NCI-H69 (cell line): ENCODE measurements around the gene SETD2.
"Not testable (repeated sequence)": the region's sequence is repeated elsewhere in the genome, so short reads cannot be mapped to it uniquely, and the experiment has no call there.

Experiments used
- DNase-seq: peaks from one replicate; lab custom pipeline; 2025; lab: John Stamatoyannopoulos, UW

Gene SETD2

DNA sequence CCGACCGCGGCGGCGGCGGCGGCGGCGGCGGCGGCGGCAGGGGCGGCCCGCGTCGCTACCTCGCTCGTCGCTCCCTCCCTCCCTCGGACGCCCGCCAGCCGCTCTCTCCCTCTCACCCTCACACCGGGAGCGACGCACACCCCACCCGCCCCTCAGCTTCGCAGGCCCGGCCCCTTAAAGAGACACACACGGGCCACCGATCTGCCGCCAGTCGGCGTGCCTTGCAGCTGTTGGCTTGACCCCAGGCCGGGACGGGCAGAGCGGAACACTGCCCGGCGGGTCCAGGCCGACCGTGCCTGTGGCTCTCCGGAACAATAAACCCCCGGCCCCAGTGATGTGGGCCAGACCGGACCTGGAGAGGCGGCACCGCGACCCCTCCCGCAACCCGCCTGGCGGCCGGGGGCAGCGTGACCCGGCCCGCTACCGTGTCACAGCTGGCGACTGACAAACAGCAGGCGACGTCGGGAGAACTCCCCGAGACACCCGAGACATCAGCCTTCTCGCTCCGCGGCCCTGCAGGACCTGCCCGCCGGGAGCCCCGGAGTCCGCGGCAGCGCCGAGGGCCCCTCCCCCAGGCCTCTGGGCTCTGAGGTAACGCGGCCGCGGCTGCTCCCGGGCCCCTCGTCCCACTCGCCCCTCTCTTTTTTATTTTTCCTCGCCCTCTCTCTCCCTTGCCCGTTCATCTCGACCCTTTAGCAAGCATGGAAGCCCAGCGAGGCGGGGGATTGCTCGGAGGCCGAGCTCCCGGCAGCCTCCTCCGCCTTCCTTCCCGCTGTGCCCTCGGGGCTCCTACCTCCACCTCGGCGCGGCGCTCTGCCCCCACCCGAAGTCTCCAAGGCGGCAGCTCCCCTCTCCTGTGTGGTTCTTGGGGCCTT lies at the start of gene SETD2:
SETD2 (minus strand) TSS at position 107 of the 875 bp plus-strand sequence. CDS start 189 bp downstream, outside the sequence.
- DNase-seq: peak; percentile 90

- DNase-seq: no peak
These were observed 47.0 kb upstream of the SETD2 start for GRCh38 chr3:47210863-47211405.

- DNase-seq: not testable (repeated sequence)
These were observed 42.1 kb upstream of the SETD2 start for GRCh38 chr3:47206022-47206421.

DNA sequence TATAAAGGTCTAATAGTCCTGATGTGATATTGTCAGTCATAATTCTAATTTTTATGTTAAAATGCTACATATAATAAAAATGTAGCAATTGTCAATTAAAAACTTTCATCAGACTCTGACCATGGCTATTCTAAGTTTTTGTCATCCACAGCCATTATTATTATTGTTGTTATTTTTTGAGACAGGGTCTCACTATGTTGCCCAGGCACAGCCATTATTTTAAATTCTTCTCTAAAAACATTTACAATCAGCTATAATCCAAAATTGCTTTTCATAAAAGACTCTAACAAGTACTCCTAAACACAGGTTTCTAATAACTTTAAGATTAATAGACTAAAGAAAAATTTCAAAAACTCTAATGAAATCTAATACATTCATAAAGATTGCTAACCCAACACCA lies 41.0 kb upstream of the SETD2 start:
- no peak for DNase-seq

GRCh38 chr3:47202542-47202941 lies 38.6 kb upstream of the SETD2 start:
- DNase-seq: no peak

- DNase-seq: no peak
These were observed 33.4 kb upstream of the SETD2 start for GRCh38 chr3:47197287-47197686.

- DNase-seq: no peak
These were observed 31.1 kb upstream of the SETD2 start for GRCh38 chr3:47194994-47195393.

- DNase-seq: no peak
These were observed 30.3 kb upstream of the SETD2 start for GRCh38 chr3:47193871-47194859.

- DNase-seq: no peak
These were observed 22.4 kb upstream of the SETD2 start for GRCh38 chr3:47186285-47186684.

DNA sequence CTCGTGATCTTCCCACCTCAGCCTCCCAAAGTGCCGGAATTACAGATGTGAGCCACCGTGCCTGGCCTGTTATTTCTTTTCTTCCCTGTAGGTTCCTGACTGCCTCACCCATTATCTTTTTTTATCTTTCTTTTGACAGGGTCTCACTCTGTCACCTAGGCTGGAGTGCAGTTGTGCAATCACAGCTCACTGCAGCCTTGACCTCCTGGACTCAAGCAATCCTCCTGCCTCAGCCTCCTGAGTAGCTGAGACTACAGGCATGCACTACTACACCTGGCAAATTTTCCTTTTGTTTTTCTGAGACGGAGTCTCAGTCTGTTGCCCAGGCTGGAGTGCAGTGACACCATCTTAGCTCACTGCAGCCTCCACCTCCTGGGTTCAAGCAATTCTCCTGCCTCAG lies 17.8 kb upstream of the SETD2 start:
- DNase-seq: not testable (repeated sequence)

DNA sequence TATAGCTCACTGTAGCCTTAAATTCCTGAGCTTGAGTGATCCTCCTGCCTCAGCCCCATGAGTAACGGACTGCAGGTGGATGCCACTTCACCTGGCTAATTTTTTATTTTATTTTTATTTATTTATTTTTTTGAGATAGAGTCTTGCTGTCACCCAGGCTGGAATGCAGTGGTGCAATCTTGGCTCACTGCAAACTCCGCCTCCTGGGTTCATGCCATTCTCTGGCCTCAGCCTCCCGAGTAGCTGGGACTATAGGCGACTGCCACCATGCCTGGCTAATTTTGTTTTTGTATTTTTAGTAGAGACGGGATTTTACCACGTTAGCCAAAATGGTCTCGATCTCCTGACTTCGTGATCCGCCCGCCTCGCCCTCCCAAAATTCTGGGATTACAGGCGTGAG lies 16.1 kb upstream of the SETD2 start:
- DNase-seq: not testable (repeated sequence)

DNA sequence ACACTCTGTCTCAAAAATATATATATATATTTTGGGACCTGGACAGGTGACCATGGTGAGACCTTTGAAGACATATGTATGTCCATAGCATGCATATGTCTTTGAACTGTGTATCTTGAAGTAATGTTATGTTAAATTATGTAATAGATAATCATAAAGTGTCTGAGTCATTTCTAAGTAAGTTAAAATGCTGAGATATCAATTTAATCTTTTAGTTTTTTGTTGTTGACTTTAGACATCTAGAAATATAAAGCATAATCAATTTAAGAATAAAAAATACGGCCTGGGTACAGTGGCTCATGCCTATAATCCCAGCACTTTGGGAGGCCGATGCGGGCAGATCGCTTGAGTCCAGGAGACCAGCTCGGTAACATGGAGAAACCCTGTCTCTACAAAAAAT lies 12.7 kb upstream of the SETD2 start:
- DNase-seq: no peak

DNA sequence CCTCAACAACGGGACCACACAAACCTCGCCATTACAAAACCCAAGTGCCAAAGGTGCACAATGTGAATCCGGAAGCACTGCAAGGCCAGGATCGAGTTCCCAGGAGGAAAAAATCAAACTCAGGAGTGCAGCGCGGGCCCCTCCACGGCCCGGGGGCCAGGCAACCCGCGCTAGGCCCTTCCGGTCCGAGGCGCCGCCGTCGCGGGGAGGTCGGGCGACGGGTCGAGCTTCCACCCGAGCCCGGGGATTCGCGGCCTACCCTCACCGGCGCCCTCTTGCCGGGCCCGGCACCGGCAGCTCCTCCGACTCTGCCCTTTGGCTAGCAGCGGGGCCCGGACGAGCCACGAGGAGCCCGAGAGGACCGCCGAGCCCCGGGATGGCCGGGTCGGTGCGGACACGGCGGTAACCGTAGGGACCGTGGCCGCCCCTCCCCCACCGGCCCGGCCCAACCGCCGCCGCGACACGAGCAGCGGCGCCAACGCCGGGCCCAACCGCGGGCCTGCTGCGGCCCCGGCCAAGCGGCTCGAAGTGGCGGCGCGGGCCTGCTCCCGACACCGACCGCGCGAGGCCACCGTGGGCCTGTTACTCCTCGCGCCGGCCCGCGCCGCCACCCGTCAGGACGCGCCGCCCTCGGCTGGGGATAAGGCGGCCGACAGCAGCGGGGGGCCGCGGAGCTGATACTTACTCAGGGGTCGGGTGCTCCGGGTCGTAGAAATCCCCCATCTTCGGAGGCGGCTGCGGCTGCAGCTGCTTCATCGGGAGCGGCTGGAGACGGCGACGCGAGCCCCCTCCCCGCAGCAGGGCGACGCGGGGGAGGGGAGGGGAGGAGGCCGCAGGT lies 525 bp downstream of the SETD2 start:
- DNase-seq: peak; percentile 54

DNA sequence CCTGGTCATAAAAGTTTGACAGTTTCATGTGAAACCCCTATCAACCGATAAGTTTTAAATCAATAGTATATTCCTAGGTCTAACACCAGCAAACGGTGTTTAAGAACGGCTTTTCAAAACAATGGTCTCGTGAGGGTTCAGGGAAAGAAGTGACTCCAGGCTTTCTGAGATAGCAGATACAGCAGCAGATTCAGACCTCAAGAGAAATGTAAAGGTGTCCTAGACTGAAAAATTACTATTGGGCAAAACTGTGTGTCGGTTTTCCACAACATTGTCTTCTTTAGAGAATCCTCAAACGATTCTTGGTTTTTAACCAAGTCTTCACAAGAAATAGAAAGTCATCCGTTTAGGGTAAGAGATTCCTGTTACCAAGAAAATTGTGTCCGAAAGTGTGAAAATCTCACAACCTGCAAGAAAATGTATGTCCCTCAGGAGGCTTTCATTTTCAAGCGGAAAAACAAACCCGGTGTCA lies 1.2 kb downstream of the SETD2 start:
- DNase-seq: peak; percentile 5

GRCh38 chr3:47161983-47162696 lies 1.8 kb downstream of the SETD2 start:
- DNase-seq: no peak

- no peak for DNase-seq
These were observed 4.1 kb downstream of the SETD2 start for GRCh38 chr3:47159820-47160219.

DNA sequence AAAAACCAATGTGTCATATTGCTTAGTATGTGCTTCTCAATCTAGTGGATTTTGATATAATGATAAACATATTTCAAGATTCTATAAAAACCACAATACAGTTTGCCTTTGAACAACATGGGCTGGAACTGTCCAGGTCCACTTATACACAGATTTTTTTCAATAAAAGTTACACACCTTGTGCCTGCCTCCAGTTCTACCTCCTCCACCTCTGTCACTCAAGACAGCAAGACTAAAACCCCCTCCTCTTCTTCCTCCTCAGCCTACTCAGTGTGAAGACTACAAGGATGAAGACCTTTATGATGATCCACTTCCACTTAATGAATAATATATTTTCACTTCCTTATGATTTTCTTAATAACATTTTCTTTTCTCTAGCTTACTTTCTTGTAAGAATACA lies 5.7 kb downstream of the SETD2 start:
- DNase-seq: no peak

DNA sequence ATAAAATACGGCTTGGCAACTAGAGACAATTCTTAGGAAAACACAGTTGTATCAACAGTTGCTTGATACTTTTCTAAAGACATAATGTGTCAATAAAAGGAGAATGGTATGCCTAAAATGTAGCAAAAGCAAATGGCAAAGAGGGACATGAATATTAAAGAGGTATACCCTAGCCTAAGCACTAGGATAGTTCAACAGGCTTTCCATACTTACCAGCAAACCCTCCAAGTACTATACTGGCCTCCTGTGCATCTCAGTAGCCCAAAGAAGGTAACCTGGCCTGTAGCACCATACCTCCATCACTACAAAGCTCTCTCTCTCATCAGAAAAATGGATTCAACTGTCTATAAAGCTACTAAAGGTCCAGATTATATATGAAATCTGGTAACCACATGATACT lies 7.5 kb downstream of the SETD2 start:
- no peak for DNase-seq

GRCh38 chr3:47152578-47152977 lies 11.3 kb downstream of the SETD2 start:
- DNase-seq: no peak

DNA sequence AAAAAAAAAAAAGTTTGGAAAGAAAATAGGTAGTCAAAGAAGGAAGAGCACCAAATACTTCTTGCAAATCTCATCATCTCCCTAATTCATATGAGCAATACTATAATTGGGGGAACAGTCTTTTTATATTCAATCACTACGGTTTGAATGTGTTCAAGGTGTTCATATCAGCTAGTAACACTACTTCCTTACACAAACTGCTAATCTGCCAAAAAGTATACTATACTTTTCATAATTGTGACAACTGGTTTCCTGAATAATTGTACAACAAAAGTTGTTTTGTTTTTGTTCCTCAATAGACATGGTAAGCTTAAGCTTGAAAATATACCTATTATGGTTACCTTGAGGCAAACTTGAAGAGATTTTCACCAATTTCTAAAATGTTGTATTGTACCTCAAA lies 12.1 kb downstream of the SETD2 start:
- no peak for DNase-seq
